ENCODE measurements around the gene LCLAT1. TPM values are rescaled to one million over a fixed set of nuclear protein-coding genes. Genes with fewer than 3 reads are reported as not detected.

The LCLAT1 gene
- polyA plus RNA-seq, 1 donor = 7.4 TPM

DNA sequence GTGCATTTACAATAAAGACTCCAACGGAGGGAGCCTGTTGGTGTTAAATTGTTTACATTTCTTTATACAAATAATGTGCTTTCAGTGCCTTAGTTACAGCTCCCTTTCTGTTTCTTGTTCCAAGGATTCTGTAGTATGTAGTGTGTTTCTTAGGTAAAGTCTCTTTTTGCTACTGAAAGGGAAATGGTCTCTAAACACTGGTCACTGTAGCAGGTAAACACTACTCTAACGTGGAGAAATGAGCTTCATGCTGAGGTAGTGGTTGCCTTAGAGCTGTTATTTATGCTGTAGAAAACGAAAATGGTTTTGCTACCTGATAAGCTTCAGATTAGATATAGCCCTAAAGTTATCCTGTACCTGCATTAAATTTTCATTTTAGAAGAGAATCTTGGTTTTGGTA, 196.6 kb downstream of the LCLAT1 start:
- DNase-seq (ENCODE audit: low read depth) = no peak

DNA sequence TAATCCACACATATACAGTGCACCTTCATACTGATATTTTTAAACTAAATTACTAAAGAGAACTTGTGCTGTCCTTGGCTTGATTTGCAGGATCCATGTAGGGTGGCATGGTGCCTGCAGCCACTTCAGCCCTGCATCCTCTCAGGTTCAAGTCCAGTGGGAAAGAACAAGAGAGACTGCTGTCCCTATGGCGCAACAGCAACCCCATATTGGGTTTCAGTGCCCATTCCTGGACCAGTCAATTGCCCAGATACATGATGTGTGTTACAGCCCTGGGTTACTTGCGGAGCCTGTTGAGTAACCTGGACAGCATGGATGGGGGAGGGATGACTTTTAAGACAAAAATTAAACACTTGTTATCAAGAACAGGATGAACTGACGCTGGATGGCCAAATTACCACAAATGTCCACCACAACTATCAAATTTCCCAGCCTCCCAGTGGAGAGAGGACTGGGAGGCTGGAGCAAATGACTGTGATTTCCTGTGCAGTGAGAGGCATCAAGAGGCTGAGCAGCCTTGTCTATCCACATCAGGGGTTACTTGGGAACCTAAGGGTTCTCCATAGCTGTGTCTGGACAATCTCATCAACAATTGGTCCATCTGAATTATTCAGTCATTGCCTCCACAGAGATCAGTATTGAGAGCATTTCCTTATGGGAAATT, 198.2 kb downstream of the LCLAT1 start:
- DNase-seq (ENCODE audit: low read depth) = no peak

DNA sequence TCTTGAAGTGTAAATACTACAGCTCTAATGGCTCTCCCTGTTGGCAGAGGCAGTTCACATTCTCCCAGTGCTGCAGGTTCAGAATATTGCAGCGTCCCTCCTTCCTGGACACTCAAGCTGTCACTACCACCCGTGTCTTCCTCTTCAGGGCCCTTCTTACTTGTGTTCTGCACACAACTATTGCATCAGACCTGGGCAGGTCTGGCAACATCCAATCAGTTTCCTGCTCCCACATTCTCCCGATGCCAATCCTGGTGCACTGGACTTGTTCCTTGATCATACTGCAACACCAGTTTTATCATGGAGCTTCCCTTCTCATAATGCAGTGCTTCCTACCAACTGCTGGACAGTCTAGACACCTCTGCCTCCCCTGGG, 198.7 kb downstream of the LCLAT1 start:
- no peak for DNase-seq (ENCODE audit: low read depth)

DNA sequence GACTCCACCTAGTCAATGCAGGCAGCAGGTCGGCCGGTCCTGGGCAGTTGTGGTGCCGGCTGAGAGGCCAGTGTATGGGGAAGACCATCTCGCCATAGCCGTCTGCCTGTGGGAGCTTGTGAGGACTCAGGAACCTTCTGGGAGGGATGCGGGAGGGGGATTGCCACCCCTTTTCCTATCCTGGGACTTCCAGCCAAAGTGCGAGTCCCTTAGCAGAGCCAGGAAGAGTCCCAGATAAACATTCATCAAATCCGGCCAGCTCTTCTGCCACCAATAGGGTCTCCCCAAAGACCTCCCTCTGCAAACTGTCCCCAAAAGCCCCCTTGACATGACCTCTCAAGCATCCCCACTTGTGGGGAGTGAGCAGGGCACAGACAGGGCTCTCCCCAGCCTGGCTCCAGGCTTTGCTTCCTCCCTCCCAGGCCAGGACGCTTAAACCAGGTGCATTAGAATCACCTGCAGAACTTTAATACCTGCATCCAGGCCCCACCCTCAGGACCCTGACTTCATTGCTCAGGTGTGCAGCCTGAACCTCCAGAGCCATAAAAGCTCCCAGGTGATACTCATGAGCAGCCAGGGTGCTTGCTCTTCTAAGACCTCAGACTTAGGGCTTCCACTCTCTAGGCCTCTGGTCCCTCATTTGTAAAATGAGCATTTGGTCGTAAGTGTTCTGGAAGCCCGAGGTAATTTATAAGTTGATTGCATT, 200.9 kb downstream of the LCLAT1 start:
- DNase-seq (ENCODE audit: low read depth) = no peak

DNA sequence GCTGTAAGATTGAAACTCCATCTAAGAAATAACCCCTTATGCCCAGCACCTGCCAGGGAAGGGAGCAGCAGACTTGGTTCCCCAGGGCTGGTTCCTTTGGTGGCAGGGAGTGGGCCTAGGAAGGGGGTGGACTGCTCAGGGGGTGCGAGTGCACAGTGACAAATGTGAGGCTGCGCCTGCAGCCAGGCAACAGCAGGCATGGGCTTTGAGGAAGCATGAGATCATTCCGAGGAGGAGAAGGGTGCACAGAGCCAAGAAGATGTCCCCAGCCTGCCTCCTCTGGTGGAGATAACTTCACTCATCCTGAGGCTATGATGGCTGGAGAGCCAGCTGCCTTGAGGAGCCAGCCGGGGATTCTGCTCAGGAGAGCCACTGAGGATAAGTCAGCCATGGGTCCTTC, 202.2 kb downstream of the LCLAT1 start:
- DNase-seq (ENCODE audit: low read depth) = no peak

DNA sequence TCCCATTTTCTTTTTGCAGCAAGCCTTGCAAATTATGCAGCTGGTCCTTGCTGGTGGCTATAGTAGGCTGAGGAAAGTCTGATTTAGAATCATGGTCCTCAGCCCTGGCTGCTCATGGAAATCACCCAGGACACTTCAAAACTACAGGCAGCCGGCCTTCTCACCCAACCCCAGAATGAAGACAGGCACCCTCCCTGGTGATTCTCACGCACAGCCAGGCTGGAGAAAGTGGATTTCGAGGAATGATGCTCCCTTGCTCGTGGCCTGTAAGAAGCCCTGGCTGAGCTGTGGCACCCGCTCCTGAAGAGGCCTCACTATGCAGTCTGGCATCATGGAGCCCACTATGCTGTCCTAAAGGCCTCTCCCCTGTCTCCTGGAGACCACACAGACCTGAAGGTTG, 202.8 kb downstream of the LCLAT1 start:
- no peak for DNase-seq (ENCODE audit: low read depth)

DNA sequence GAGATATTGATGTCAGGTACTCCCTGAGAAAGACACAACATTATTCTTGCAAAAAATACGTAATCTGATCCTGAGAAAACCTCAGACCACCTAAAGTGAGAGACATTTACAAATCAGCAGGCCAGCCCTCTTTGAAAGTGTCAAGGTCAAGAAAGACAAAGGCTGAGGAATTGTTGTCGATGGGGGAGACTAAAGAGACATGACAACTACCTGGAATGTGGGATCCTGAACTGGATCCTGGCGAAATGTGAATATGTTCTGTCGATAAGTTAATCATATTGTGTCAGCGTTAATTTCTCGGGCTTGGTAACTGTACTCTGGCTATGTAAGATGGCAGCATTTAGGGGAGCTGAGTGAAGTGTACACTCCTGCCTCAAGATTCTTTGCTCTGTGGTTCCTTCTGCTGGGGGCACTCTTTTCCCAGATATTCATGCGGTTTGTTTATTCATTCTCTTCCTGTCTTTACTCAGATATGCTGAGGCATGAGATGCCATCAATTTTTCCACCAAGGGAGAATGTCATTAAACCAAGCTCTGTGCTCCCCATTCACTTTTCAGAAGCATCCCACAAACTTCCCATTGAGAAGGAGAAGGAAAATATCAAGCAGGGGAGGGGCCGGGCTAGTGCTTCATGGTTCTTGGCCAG, 205.3 kb downstream of the LCLAT1 start:
- no peak for DNase-seq (ENCODE audit: low read depth)

DNA sequence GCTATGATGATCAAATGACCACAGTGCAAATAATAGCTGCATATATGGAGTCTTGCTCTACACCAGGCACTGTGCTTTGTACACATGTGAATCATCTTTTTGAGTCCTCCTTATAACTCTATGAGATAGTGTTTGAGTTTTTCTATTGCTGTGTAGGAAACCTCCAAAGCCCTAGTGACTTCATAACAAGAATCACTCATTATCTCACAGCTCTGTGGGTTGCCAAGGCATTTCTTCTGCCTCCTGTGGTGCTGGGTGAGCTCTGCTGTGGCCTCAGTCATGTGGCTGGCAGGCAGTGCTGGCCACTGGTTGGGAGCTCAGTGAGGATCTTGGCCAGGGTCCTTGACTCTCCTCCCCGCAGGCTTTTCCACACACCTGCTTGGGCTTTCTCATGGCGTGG, 206.8 kb downstream of the LCLAT1 start:
- no peak for DNase-seq (ENCODE audit: low read depth)

DNA sequence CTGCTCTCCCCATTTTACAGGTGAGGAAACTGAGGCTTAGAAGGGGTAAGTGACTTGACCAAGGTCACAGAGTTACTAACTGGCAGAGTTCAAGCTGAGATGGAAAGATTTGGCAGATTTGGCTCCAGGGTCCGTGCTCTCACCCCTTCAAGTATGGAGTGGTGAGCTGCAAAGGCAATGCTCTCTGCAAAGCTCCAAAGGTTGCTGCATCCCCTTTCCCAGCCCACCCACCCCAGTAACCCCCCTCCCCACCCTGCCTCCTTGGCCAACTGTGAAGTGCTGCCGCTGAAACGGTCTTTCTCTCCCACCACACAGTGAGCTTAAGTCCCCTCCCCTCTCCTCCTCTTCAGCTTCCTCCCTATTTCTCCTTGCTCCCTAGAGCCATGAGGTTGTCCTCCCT, 207.4 kb downstream of the LCLAT1 start:
- DNase-seq (ENCODE audit: low read depth) = no peak

DNA sequence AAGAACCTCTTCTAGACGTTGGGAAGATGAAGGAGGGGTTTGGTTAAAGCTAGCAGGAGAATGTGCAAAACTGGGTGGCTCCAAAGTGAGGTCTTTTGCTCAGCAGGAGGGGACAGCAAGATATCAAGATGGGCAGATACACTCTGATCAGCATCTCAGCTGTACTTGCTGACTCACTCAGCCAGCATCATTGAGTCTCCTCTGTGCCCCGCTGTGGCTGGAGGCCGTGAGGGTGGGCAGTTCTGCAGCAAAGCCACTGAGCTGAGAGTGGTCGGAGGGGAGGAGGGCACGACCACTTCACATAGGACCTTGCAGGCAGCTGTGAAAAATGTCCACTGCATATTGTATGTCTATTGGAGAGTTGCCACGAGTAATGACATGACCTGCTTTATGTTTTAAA, 208.2 kb downstream of the LCLAT1 start:
- no peak for DNase-seq (ENCODE audit: low read depth)

DNA sequence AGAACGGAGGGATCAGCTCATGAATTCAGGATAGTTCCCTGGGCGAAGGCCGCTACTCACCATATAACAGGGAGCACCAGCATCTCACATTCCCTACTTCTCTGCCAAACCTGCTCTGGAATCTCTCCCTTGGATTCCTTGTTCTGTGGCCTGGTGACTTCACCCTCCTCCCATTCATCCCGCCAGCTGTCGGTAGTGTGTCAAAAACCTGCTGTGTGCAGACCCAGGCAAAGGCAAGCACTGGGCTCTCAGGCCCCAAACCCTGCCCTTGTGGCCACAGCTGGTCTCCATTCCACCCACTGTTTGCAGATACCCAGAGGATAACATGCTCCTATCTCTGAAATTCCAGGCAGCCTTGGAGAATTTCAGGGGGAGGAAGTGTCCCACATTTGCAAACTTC, 208.6 kb downstream of the LCLAT1 start:
- DNase-seq (ENCODE audit: low read depth) = no peak

DNA sequence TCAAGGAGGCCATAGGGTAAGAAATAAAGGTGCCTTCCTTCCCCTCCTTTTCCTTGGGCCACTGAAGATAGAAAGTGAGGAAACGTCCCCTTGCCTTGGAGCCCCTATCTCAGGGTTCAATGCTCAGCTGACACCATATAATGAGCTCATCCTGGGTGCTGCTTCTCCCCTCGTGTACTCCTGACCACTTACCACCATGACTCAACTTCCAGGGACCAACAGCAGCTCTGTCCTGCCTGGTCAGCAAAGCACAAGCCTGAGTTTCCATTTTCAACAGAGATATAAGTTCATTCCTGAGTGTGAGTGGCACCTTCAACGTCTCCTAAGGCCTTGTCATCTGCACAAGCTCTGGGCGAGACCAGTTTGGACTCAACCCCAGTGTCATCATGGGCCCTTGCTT, 209.0 kb downstream of the LCLAT1 start:
- no peak for DNase-seq (ENCODE audit: low read depth)

DNA sequence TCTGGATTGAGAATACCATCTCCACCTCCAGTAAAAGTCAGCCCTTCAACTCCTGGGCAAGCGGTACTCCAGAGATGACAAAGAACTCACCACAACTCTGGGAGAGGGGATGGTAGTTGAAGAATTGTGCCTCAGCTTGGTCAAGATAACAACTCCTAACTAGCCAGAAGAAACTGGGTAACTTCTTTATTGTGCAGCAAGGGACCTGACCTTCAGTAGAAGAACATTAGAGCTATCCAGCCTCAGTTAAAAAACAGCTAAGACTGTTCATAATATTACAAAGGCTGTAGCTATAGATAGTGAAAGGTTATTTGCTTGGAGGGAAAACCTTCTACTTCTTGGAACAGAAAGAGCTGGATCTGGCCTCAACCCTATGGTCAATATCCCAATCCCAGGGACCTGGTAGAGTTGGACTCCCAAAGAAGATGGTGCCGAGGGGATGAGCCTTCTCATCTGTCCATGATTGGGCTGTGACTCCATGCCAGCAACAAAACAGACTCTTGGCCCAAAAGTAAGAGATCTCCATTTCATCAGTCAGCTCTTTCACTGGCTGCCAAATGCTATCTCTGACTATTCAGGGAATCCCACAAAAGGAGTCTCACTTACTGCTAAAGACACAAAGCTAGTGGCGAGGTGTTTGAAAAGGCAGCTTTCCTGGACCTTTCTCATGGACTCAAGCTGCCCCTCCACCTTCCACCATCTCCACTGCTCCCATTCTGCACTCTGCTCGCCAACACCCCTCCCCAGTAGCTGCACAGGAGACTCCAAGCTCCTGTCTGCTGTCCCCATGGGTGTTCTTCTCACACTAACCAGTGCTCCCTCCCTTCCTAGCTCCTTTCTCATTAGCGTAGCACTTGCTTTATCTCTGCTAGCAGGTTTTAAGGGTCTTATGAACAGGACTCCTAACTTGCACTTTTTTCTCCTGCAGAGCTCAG, 214.4 kb downstream of the LCLAT1 start:
- no peak for DNase-seq (ENCODE audit: low read depth)

DNA sequence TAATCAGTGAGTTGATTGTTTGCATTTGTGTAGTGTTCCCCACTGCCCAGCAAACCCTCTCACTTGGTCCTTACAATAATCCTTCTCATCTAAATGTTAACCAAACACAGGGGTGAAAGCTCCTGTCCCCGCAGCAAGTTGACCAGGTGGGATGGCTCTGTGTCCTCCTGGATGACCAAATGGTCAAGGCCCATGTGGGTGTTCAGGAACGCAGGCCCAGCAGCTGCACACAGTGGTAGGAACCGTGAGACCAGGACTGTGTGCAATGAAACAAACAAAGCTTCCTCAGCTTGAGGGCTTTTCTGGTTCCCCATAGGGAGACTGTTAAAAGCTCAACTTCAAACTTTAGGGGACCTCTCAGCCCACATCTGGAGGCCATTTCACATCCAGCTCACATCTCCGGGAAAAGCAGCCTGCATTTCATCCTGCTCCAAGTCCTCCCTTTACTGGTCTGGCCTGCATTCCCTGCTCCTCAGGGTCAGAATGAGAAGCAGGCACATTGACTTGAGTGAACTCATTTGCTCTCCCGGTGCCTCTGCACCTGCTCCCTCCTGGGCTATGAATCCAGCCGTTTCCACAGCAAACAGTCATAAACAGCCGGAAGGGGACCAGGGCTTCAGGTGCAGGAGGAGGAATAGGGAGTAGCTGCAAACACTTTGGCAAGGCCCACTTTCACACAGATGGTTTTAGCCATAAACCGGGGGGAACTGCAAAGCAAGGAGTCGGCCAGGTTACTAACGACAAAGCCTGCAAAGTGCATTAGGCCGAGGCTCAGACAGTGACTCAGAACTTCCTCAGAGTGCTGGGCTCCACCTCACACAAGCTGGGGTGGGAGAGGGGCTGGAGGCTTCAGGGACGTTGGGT, 215.5 kb downstream of the LCLAT1 start:
- DNase-seq (ENCODE audit: low read depth) = peak; percentile 85

DNA sequence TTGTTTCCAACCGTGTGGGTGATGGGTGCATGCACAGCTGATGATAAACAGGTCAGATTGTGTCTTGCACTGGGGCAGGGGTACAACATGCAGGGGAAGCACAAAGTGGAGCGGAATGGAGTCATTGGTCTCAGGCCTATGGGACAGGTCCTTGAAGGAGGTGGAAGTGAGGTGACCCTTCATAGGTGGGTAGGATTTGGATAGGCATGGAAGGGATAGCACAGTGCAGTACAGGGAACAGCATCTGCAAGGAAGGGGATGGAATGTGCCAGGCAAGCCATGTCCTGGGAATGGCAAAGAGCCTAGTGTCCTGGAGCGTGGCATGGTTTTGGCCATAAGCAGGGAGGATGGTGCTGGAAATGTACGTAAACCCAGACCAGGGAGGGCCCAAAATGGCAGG, 216.3 kb downstream of the LCLAT1 start:
- no peak for DNase-seq (ENCODE audit: low read depth)

DNA sequence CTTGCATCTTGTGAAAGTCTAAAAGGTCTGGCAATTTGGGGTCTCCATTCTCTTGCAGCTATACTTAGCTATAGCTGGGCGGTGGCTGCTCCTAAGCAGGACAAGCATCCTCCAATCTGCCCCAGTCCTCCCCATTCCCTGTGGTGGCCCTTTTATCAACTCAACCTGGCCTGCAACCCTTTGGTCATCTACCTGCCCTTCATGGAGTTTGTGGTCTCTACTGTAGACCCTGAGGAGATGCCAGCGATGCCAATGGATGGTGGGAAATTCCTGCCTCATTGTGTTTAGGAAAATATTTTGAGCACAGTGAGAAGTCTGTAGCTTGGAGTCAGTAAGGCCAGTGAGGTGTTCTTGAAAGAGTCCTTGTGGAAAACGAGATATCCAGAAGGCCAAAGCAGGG, 216.8 kb downstream of the LCLAT1 start:
- no peak for DNase-seq (ENCODE audit: low read depth)

DNA sequence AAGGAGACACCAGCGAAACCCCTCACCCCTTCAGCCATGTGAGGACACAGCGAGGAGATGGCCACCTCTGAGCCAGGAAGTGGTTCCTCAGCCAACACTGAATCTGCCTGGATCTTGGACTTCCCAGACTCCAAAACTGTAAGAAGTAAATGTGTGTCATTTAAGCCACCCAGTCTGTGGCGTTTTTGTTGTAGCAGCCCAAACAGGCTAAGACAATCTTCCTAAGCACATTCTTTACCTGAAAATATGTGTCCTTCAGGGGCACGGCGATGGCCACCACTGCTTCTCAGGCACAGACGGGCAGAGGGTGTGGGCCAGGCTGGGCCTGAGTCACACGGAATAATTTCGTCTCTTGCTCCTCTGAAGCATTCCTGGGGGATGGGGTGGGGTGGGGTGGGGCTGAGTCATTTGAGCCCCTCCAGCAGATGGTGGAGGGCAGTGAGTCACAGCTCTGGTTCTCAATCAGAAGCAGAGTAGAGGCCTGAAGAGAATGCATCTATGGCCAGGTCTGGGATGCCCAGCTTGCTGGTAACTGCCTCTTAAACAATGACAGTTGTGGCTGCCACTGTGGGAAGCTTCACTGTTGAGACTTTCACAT, 217.8 kb downstream of the LCLAT1 start:
- DNase-seq (ENCODE audit: low read depth) = no peak

DNA sequence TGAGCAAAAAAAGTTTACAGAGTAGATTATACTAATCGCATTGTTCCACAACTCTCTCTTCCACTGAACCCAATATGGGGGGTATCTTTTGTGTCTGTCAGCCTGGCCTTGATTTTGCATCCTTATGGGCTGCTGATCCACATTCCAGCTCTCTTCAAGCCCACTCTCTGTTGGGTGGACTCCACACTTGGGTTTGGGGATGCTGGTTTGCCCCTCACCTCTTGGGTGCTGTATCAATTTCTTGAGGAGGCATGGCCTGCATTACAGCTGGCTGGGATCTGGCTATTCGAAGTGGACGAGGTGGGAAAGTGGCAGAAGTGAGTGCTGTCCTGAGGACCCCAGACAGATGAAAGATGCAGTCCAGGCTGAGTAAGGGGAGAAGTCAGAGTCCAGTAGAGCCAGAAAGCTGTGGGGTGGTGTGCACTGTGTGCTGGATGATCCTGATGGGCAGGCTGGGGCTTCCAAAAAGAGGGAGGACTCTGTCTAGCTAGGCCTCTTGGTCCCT, 218.8 kb downstream of the LCLAT1 start:
- no peak for DNase-seq (ENCODE audit: low read depth)

DNA sequence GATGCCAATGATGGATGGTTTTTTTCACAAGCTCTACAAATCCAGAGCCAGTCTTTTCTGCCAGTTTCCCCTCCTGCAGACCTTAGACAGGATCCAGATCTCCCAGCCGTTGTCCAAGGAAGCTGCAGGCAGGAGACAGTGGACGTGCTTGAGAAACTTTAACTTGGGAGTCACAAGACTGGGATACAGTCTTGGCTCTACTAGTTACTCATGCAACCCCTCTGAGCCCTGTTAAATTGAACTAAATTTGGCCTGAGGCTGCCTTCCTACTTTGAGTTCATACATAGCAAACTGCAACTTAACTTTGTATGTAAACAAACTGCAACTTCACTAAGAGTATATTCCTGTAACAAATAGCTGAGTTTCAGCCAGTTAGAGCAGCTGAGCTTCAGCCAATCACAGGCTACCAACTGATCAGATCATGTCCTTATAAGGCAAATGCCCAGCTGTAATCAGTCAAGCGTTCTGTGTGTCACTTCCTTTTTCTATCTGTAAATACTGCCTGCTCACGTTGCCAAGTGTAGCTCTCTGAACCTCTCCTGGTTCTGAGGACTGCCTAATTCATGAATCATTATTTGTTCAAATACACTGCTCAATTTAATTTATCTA, 219.3 kb downstream of the LCLAT1 start:
- no peak for DNase-seq (ENCODE audit: low read depth)

DNA sequence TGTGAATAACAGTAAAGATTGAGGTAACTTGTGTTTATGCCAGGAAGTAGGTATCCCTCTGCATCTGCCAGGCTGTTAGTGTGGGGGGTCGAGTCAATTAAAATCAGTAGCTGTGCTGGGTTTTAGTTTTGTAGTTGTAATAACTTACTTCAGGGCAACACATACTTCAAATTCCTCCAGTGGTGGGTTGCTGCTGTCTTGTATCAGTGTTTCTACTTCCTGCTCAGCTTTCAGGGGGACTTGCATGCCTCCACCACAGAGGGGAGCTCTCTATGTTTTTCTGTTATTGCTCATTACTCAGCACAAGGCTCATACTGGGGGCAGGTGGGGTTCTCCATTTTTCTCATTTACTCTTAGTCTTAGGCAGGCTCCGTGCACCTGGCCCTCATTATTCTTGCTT, 223.4 kb downstream of the LCLAT1 start:
- DNase-seq (ENCODE audit: low read depth) = no peak

All from forelimb muscle (tissue), 1 donor.